Measurements from ENCODE around the gene TTYH3.

Gene TTYH3

GRCh38 chr7:2635810-2636701, 4.3 kb downstream of the TTYH3 start:
- no peak for DNase-seq

GRCh38 chr7:2637066-2637471, 5.3 kb downstream of the TTYH3 start:
- DNase-seq, result no peak

- DNase-seq, result no peak
Measured at GRCh38 chr7:2637505-2638223, 5.9 kb downstream of the TTYH3 start.

GRCh38 chr7:2638224-2638991, 6.6 kb downstream of the TTYH3 start:
- DNase-seq, result no peak

- DNase-seq, result no peak
Measured at GRCh38 chr7:2639181-2639681, 7.4 kb downstream of the TTYH3 start.

- no peak for DNase-seq
Measured at GRCh38 chr7:2639695-2640481, 8.1 kb downstream of the TTYH3 start.

- no peak for DNase-seq
Measured at GRCh38 chr7:2640482-2640830, 8.7 kb downstream of the TTYH3 start.

GRCh38 chr7:2640846-2641316, 9.1 kb downstream of the TTYH3 start:
- DNase-seq, result no peak

GRCh38 chr7:2641406-2642393, 9.9 kb downstream of the TTYH3 start:
- DNase-seq, result no peak

GRCh38 chr7:2643386-2644219, 11.8 kb downstream of the TTYH3 start:
- DNase-seq, result no peak

- DNase-seq, result no peak
Measured at GRCh38 chr7:2644220-2644561, 12.4 kb downstream of the TTYH3 start.

GRCh38 chr7:2644562-2645273, 12.9 kb downstream of the TTYH3 start:
- DNase-seq, result no peak

- no peak for DNase-seq
Measured at GRCh38 chr7:2645274-2645868, 13.6 kb downstream of the TTYH3 start.

GRCh38 chr7:2646336-2646679, 14.5 kb downstream of the TTYH3 start:
- no peak for DNase-seq

GRCh38 chr7:2646680-2647571, 15.1 kb downstream of the TTYH3 start:
- no peak for DNase-seq

- no peak for DNase-seq
Measured at GRCh38 chr7:2647594-2648172, 15.9 kb downstream of the TTYH3 start.

GRCh38 chr7:2649139-2649838, 17.5 kb downstream of the TTYH3 start:
- DNase-seq, result no peak

All from stimulated activated CD4-positive, alpha-beta T cell treated with anti-CD3 and anti-CD28 coated beads, Interleukin-4, amount 100 ng/mL, for 1 hour (primary cell).